Activated T-cell treated with anti-CD3 and anti-CD28 coated beads, Interleukin-2, amount 50 U/mL, for 72 hours (primary cell): Measurements from ENCODE around the gene RPS15. TPM values are rescaled to one million over a fixed set of nuclear protein-coding genes. Genes with fewer than 3 reads are reported as not detected.

Source experiments
- ATAC-seq, 2 donors: fragments of 150-1000 bp; cut with Tn5 transposase; replicated peaks in 1 of 2; 2 replicates each; pipeline ENCODE4 v1.10.0; 2021; ENCODE audit warnings: moderate library complexity in 2 of 2, mild to moderate bottlenecking in 1 of 2
- DNase-seq, 2 donors: peaks; one replicate each; pipeline ENCODE4 v3.0.0; 2021 to 2022; ENCODE audit warnings: mixed read lengths in 1 of 2
- H3K27ac Mint-ChIP-seq: one replicate; pipeline ENCODE4 v1.8.0; 2022; ENCODE audit warnings: mild to moderate bottlenecking, moderate library complexity, mixed read lengths
- H3K27me3 Mint-ChIP-seq: one replicate; pipeline ENCODE4 v1.8.0; 2022; ENCODE audit warnings: low read depth, mixed read lengths
- H3K36me3 Mint-ChIP-seq, 2 donors: one replicate each; pipeline ENCODE4 v1.8.0; 2022; ENCODE audit warnings: mixed read lengths in 2 of 2, mild to moderate bottlenecking in 1 of 2; ENCODE audit not compliant: insufficient read depth in 2 of 2
- H3K4me1 Mint-ChIP-seq: one replicate; pipeline ENCODE4 v1.8.0; 2022; ENCODE audit warnings: low read depth, mixed read lengths
- H3K4me3 Mint-ChIP-seq, 2 donors: one replicate each; pipeline ENCODE4 v1.8.0; 2022; ENCODE audit warnings: mild to moderate bottlenecking in 2 of 2, mixed read lengths in 2 of 2, moderate library complexity in 2 of 2
- H3K9me3 Mint-ChIP-seq, 2 donors: one replicate each; pipeline ENCODE4 v1.8.0; 2022; ENCODE audit warnings: mixed read lengths in 2 of 2
- total RNA-seq, 2 donors: library from RNA; stranded (reverse); gene quantifications; one replicate each; pipeline ENCODE4 v1.2.3, GENCODE V29; 2022

RPS15 gene
- total RNA-seq, 2 donors from 2014 or later, result 1,293 to 1,490 TPM

DNA sequence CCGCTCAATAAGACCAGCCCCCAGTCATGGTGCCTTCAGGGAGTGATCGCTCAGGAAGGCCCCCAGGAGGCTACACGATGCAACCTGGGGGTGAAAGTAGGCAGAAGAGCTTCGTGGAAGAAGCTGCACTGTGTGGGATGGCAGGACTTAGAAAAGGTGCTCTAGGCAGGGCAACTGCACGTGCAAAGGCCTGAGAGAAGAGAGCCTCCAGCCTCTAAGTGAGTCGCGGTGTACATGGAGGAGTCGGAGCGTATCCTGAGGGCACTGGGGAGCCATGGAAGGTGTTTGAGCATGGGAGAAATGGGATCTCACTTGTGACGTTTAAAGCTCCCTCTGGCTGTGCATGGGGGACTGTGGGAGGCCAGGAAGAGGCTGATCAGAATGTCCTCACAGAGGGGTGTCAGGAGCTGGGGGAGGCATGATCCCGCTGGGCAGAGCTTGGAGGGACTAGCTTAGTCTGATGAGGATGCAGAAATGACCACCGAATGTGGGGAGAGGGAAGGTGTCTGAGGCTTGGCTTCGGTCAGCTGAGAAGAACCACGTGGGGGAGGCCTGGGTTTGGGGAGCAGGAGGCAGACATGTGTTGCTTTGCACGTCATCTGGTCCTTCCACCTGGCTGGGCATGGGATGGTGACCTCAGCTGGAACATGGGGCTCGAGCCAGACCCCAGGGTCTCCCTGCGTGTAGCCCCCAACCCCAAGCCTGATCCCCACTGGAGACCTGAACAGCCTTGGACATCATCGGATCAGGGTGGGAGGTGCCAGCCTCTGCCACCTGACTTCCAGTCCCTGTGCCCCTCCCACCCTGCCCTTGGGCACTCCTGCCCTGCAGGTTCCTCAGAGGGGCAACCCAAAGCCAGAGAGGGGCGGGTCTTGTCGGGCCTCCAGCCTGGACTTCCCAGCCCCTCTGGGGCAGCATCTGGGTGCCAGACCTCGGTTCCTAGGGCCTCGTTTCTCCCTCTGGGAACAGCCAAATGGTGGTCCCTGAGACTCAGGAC is 12.8 kb downstream of the RPS15 start:
- ATAC-seq (no peak), DNase-seq (no peak)
- Mint-ChIP-seq H3K27me3 (peaks cover 74% of the 10 kb centered on the region), H3K27ac (no peak overlapping the region), H3K4me1 (peaks cover 24% of the 10 kb centered on the region), H3K4me3 (peak overlapping the region; percentile 4 to 66), H3K36me3 (no peaks in the 10 kb centered on the region), H3K9me3 (no peaks in the 10 kb centered on the region)

DNA sequence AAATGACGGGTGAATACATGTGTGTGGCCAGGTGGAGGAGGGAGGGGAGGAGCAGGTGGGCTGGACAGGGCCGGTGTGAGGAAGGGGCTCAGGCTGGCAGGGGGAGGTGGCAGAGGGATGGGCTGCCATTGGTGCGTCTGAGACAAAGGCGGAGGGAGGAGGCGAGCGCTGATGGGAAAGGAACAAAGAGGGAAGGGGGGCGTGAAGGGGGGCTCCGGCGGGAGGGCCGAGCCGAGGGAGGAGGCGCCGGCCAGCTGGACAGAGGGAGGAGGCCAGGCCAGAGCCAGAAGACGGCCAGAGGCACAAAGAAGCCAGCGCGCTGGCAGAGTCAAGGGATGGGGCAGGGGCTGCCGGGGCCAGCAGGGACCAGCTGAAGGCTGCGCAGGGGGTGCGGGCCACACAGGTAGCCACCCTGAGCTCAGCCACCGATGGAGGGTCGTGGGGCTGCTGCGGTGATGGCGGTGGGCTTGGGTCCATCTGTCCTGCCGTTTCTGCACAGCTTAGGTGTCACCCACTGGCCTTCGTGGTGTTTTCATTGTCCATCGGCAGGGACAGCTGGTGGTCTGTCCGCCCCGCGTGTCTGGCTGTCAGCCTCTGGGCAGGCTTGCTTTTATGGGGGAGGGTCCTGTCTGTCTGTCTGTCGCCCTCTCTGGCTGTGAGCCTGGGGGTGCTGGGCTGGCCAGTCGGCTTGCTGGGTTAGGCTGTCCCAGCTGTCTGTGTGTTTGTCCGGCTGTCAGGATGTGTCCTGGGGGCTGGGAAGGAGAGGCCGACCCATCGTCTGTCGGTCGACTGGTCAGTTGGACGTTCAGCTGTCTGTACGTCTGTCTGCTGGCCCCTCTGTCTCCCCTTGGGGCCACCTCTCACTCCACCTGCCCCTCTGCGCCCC is 14.0 kb downstream of the RPS15 start:
- Mint-ChIP-seq H3K9me3 (no peaks in the 10 kb centered on the region), H3K36me3 (no peaks in the 10 kb centered on the region), H3K27me3 (peaks cover 72% of the 10 kb centered on the region), H3K4me1 (peaks cover 24% of the 10 kb centered on the region), H3K27ac (no peak overlapping the region), H3K4me3 (no peak overlapping the region)
- no peak for ATAC-seq
- DNase-seq, result no peak

DNA sequence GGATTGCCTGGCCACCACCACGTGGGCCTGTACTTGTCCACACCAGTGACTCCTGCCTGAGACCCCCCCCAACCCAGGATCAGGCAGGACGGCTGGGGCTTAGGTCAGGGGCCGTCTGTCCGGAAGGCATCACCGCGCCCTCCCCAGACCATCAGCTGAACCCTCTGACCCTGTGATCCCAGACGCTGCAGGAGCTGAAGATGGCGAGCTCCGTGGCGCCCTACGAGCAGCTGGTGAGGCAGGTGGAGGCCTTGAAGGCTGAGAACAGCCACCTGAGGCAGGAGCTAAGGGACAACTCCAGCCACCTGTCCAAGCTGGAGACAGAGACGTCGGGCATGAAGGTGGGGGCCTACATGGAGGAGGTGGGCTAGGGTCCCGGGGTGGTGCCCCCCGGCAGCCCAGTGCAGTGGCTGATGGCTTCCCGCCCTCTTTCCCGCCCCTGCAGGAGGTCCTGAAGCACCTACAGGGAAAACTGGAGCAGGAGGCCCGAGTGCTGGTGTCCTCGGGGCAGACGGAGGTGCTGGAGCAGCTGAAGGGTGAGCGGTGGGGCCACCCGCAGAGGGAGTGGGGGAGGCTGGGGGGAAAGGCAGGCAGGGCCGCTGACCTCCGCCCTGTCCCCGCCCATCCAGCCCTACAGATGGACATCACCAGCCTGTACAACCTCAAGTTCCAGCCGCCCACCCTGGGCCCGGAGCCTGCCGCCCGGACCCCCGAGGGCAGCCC is 14.8 kb downstream of the RPS15 start:
- H3K36me3 Mint-ChIP-seq, result no peaks in the 10 kb centered on the region
- no peak for ATAC-seq
- H3K27ac Mint-ChIP-seq, result no peak overlapping the region
- H3K27me3 Mint-ChIP-seq, result peaks cover 69% of the 10 kb centered on the region
- DNase-seq, result no peak
- no peak overlapping the region for H3K4me3 Mint-ChIP-seq
- peaks cover 24% of the 10 kb centered on the region for H3K4me1 Mint-ChIP-seq
- no peaks in the 10 kb centered on the region for H3K9me3 Mint-ChIP-seq

- Mint-ChIP-seq H3K36me3 (no peaks in the 10 kb centered on the region), H3K9me3 (no peaks in the 10 kb centered on the region), H3K27ac (no peak overlapping the region), H3K4me1 (peaks cover 24% of the 10 kb centered on the region), H3K4me3 (no peak overlapping the region), H3K27me3 (peaks cover 61% of the 10 kb centered on the region)
- DNase-seq (peak in 1 of 2 donors; percentile 44), ATAC-seq (no peak)
Measured at GRCh38 chr19:1453525-1454364, 15.5 kb downstream of the RPS15 start.

DNA sequence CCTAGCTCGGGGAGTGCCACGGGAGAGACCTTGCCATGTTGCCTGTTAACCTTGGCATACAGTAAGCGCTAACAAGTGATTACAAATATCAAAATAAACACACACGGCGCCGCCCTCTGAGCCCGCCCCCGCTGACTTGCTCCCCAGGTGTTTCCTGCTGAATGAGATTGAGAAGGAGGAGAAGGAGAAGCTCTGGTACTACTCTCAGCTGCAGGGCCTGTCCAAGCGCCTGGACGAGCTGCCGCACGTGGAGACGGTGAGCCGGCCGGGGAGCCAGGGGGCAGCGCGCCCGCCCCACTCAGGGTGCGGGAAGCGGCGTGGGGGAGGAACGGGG is 16.8 kb downstream of the RPS15 start:
- no peak for ATAC-seq
- no peak for DNase-seq
- Mint-ChIP-seq H3K4me1 (peaks cover 26% of the 10 kb centered on the region), H3K36me3 (no peaks in the 10 kb centered on the region), H3K4me3 (peak overlapping the region; percentile 27 to 40), H3K27ac (no peak overlapping the region), H3K9me3 (no peaks in the 10 kb centered on the region), H3K27me3 (peaks cover 52% of the 10 kb centered on the region)

DNA sequence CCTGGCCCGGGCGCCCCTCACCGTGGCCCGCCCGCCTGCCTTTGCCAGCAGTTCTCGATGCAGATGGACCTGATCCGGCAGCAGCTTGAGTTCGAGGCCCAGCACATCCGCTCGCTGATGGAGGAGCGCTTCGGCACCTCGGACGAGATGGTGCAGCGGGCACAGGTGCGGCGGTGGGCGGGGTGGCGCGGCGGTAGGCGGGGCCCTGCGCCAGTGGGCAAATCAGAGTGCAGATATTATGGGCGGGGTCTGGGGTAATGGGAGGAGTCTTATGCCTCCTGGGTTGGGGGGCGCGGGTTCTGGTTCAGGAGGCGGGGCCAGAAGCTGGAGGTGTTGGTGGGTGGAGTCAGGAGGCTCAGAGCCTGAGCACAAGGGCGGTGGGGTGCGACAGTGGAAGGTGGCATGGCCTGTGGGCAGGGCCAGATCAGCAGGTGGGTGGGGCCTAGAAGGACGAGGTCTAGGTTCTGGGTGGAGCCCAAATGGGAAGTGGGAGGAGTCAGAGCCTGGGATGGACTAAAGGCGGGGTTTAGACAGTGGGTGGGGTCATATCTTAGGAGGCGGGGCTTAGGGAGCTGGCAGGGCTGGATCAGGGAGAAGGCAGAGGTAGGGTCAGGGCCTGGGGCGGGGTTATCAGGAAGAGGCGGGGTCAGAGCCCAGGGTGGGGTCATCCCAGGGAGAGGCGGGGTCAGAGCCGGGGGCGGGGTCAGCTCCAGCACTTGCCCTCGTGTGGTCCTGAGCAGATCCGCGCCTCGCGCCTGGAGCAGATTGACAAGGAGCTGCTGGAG is 17.3 kb downstream of the RPS15 start:
- H3K9me3 Mint-ChIP-seq, result no peaks in the 10 kb centered on the region
- H3K4me3 Mint-ChIP-seq, result peak overlapping the region; percentile 31 to 64
- H3K36me3 Mint-ChIP-seq, result no peaks in the 10 kb centered on the region
- H3K27me3 Mint-ChIP-seq, result peaks cover 49% of the 10 kb centered on the region
- DNase-seq (peak; percentile 80 to 84), ATAC-seq (peak; percentile 75 to 81)
- no peak overlapping the region for H3K27ac Mint-ChIP-seq
- peaks cover 23% of the 10 kb centered on the region for H3K4me1 Mint-ChIP-seq

DNA sequence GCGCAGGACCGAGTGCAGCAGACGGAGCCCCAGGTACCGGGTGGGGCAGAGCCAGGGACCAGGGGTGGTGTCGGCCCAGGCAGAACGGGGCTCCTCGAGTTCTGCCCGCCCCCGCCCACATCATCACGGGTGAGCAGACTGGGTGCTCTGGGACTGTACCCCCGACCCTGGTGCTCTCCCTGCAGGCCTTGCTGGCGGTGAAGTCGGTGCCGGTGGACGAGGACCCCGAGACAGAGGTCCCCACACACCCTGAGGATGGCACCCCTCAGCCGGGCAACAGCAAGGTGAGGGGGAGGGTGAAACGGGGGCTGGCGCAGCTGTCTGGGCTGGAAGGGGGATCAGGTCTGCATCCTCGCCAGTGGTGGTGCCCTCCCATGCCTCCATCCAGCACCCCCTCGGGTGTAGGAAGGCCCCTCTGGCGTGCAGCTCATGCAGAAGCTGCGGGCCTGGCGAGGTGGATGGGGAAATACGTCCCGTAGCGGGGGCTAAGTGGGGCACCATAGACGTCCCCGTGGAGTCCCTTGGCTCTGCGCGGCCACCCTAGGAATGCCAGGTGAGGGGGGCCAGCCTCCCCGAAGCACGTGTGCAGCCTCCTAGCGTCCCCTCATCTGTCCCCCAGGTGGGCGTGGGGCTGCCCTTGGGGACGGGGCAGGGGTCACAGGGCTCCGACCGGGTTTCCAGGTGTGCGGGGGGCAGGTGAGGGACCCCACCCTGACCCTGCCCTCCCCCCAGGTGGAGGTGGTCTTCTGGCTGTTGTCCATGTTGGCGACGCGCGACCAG is 18.1 kb downstream of the RPS15 start:
- Mint-ChIP-seq H3K27ac (no peak overlapping the region), H3K27me3 (peaks cover 41% of the 10 kb centered on the region), H3K4me1 (peaks cover 17% of the 10 kb centered on the region), H3K36me3 (no peaks in the 10 kb centered on the region), H3K4me3 (peak overlapping the region in 1 of 2 donors; percentile 64), H3K9me3 (no peaks in the 10 kb centered on the region)
- ATAC-seq, result no peak
- no peak for DNase-seq

- DNase-seq, result no peak
- peaks cover 33% of the 10 kb centered on the region for H3K27me3 Mint-ChIP-seq
- no peak for ATAC-seq
- H3K9me3 Mint-ChIP-seq, result no peaks in the 10 kb centered on the region
- no peaks in the 10 kb centered on the region for H3K36me3 Mint-ChIP-seq
- H3K4me1 Mint-ChIP-seq, result peaks cover 17% of the 10 kb centered on the region
- H3K4me3 Mint-ChIP-seq, result no peak overlapping the region
- no peak overlapping the region for H3K27ac Mint-ChIP-seq
Measured at GRCh38 chr19:1457031-1457739, 19.0 kb downstream of the RPS15 start.

DNA sequence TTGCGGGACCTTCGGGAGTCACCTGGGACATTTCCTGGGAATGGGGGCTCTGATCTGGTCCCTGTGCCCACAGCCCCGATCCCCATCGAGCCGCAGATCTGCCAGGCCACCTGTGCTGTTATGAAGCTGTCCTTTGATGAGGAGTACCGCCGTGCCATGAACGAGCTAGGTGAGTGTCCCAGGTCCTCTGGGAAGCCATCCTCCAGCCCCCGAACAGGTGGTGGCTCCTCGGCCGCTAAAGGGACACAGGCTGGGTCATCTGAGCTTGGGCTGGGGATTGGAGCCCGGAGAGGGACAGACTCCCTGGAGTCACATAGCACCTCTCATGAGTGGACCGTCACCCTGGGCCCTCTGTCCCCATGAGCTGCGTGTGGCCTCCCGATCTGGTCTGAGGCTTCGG is 19.7 kb downstream of the RPS15 start:
- Mint-ChIP-seq H3K4me1 (peaks cover 17% of the 10 kb centered on the region), H3K27me3 (peaks cover 26% of the 10 kb centered on the region), H3K27ac (no peak overlapping the region), H3K4me3 (no peak overlapping the region), H3K36me3 (no peaks in the 10 kb centered on the region), H3K9me3 (no peaks in the 10 kb centered on the region)
- ATAC-seq, result no peak
- DNase-seq, result no peak

DNA sequence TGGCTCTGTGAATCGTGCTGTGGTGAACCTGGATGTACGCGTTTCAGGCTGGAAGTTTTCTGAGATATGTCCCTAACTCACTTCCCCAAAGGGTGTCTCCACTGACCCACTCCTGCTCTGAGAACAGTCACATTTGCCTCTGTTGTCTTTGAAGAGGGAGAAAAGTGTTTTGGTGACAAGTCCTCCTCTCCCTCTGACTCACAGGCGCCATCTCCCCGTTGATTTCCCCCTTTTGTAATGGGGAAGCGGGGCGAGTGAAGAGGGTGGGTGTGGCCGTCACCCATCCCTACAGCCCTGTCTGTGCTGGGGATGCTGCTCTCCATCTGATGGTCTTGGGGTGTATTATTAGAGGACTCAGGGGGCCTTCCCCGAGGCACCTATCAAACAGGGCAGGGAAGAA is 21.3 kb downstream of the RPS15 start:
- Mint-ChIP-seq H3K27me3 (peaks cover 14% of the 10 kb centered on the region), H3K27ac (no peak overlapping the region), H3K36me3 (no peaks in the 10 kb centered on the region), H3K4me3 (no peak overlapping the region), H3K9me3 (no peaks in the 10 kb centered on the region), H3K4me1 (peaks cover 17% of the 10 kb centered on the region)
- no peak for DNase-seq
- no peak for ATAC-seq
